Measurements from ENCODE around the gene SSR2. TPM values are rescaled to one million over a fixed set of nuclear protein-coding genes. Genes with fewer than 3 reads are reported as not detected.

SSR2 gene
- total and polyA plus RNA-seq, 9 donors: 261 to 601 (median 306) TPM

GRCh38 chr1:156019946-156020292 is 832 bp downstream of the SSR2 start:
- peak overlapping the region; percentile 88 for H3K4me3 ChIP-seq
- no peak for DNase-seq
- no peak overlapping the region for H3K27ac ChIP-seq
- no peaks in the 10 kb centered on the region for H3K36me3 ChIP-seq
- TF ChIP-seq, protein P1, sequence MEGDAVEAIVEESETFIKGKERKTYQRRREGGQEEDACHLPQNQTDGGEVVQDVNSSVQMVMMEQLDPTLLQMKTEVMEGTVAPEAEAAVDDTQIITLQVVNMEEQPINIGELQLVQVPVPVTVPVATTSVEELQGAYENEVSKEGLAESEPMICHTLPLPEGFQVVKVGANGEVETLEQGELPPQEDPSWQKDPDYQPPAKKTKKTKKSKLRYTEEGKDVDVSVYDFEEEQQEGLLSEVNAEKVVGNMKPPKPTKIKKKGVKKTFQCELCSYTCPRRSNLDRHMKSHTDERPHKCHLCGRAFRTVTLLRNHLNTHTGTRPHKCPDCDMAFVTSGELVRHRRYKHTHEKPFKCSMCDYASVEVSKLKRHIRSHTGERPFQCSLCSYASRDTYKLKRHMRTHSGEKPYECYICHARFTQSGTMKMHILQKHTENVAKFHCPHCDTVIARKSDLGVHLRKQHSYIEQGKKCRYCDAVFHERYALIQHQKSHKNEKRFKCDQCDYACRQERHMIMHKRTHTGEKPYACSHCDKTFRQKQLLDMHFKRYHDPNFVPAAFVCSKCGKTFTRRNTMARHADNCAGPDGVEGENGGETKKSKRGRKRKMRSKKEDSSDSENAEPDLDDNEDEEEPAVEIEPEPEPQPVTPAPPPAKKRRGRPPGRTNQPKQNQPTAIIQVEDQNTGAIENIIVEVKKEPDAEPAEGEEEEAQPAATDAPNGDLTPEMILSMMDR (IDR thresholded peaks at IDR 0.05): no peak
- TF ChIP-seq EP300 (IDR thresholded peaks at IDR 0.05) (no peak), POLR2A (IDR thresholded peaks at IDR 0.05) (no peak)
- H3K4me1 ChIP-seq (ENCODE audit: insufficient read depth): peaks cover 5% of the 10 kb centered on the region
- H3K27me3 ChIP-seq: no peaks in the 10 kb centered on the region
- H3K9me3 ChIP-seq: no peaks in the 10 kb centered on the region
- 10 to 26% (median 12%) methylated on average over 8 of the region's 8 CpGs for WGBS, 3 donors
- intact Hi-C loops (cut with DNase I): no loop called here

- intact Hi-C loops (cut with DNase I): no loop called here
- Histone ChIP-seq H3K9me3 (no peaks in the 10 kb centered on the region), H3K4me3 (no peak overlapping the region), H3K27me3 (no peaks in the 10 kb centered on the region), H3K27ac (no peak overlapping the region), H3K4me1 (ENCODE audit: insufficient read depth) (peaks cover 4% of the 10 kb centered on the region), H3K36me3 (no peaks in the 10 kb centered on the region)
- 88 to 91% (median 90%) methylated on average over 7 of the region's 7 CpGs for WGBS, 3 donors
- TF ChIP-seq, protein P1 (IDR thresholded peaks at IDR 0.05): no peak
- TF ChIP-seq EP300 (IDR thresholded peaks at IDR 0.05): no peak
- TF ChIP-seq POLR2A (IDR thresholded peaks at IDR 0.05): no peak
- no peak for DNase-seq
Measured at GRCh38 chr1:156014829-156015228, 5.9 kb downstream of the SSR2 start.

DNA sequence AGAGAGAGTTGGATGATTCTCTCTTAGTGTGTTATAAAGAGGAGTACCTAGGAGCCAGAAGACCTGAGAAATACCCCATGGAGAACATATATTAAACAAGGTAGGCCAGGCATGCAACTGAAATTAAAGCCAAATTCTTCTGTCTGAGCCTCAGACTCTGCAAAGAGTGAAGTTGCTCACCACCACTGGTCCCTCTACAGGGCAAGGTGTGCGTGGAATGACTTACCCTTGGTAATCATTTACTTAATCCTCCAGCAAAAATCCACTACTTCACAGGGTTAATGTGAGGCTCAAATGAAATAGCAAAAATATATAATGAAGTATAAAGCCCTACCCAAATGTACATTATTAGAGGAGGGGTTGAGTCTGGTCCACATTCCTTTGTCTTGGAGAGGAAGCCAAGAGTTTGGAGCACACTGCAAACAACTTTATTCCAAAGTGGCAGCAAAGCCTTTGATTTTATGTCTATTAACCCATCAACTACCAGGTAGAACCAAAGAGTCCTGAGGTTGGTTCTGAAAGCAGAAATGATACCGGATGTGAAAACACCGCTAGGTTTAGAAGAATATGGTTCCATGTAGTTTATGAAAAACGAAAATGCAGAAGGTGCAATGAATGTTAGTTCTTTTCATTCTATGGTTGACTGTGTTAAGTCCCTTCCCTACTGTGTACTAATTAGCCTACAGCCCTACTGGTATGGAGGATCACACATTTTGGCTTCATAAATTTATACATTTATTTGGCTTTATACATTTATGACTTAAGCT is 8.5 kb downstream of the SSR2 start:
- H3K4me3 ChIP-seq: no peak overlapping the region
- intact Hi-C loops (cut with DNase I): no loop called here
- H3K27me3 ChIP-seq: no peaks in the 10 kb centered on the region
- no peak for TF ChIP-seq EP300 (IDR thresholded peaks at IDR 0.05)
- TF ChIP-seq POLR2A (IDR thresholded peaks at IDR 0.05): no peak
- TF ChIP-seq, protein P1 (IDR thresholded peaks at IDR 0.05): no peak
- 88 to 94% (median 91%) methylated on average over 4 of the region's 4 CpGs for WGBS, 3 donors
- no peaks in the 10 kb centered on the region for H3K36me3 ChIP-seq
- no peak for DNase-seq
- no peaks in the 10 kb centered on the region for H3K4me1 ChIP-seq (ENCODE audit: insufficient read depth)
- H3K9me3 ChIP-seq: no peaks in the 10 kb centered on the region
- H3K27ac ChIP-seq: no peak overlapping the region

DNA sequence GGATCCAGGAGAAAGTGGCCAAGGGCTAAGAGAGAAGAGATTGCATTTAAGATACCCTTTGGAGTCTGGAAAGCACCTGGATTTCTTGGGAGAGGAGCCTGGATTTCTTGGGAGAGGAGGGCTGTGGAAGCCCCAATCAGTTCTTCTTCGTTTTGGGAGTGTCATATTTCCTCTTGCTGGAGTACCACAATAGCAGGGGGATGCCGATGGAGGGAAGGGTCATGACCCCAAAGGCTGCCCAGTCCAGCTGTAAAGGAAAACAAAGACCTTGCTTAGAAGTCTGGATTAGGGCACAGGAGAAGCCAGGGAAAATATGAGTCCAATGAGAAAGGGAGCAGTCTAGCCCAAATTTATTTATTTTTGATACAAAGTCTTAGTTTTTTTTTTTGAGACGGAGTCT is 11.3 kb downstream of the SSR2 start:
- H3K27me3 ChIP-seq: no peaks in the 10 kb centered on the region
- no peaks in the 10 kb centered on the region for H3K36me3 ChIP-seq
- H3K4me3 ChIP-seq: no peak overlapping the region
- H3K9me3 ChIP-seq: no peaks in the 10 kb centered on the region
- WGBS, 3 donors: 40 to 45% (median 42%) methylated on average over 3 of the region's 3 CpGs
- TF ChIP-seq EP300 (IDR thresholded peaks at IDR 0.05) (no peak), POLR2A (IDR thresholded peaks at IDR 0.05) (no peak)
- TF ChIP-seq, protein P1 (IDR thresholded peaks at IDR 0.05): no peak
- H3K27ac ChIP-seq: no peak overlapping the region
- DNase-seq: no peak
- intact Hi-C loops (cut with DNase I): no loop called here
- H3K4me1 ChIP-seq (ENCODE audit: insufficient read depth): no peaks in the 10 kb centered on the region

Data from ovary (tissue), 9 donors.